Kidney epithelial cell (primary cell): ENCODE data around the gene NANOS1. TPM values are rescaled to one million over a fixed set of nuclear protein-coding genes. Genes with fewer than 3 reads are reported as not detected.

ENCODE experiments used
- DNase-seq: peaks from one replicate; pipeline ENCODE4 v3.0.0-alpha.2; 2010; ENCODE audit warnings: low read depth
- H3K27me3 ChIP-seq: 2 replicates; pipeline ENCODE4 v1.6.0; 2011; ENCODE audit warnings: low read length; ENCODE audit not compliant: control insufficient read depth, insufficient read depth
- H3K36me3 ChIP-seq: 2 replicates; pipeline ENCODE4 v1.5.1; 2011; ENCODE audit warnings: low read length; ENCODE audit not compliant: control insufficient read depth, insufficient read depth
- H3K4me3 ChIP-seq: 2 replicates; pipeline ENCODE4 v1.5.1; 2011; ENCODE audit warnings: low read depth, mild to moderate bottlenecking, control low read depth, low read length
- CTCF ChIP-seq: IDR thresholded peaks from 2 replicates; pipeline ENCODE4 v1.5.1; 2011; ENCODE audit warnings: mild to moderate bottlenecking, moderate library complexity, low read length, control low read depth, inconsistent platforms; ENCODE audit not compliant: insufficient read depth, poor library complexity, severe bottlenecking
- total RNA-seq: library from RNA; depleted of rRNA; stranded (reverse); fragments of >200 nt; gene quantifications from 2 replicates; pipeline ENCODE4 v1.2.3, GENCODE V29; 2015

NANOS1 gene
- total RNA-seq, 1 donor from 2014 or later: 0.88 TPM

GRCh38 chr10:119051775-119052174 lies 22.3 kb downstream of the NANOS1 start:
- Histone ChIP-seq H3K36me3 (peaks cover 1% of the 10 kb centered on the region), H3K4me3 (no peak overlapping the region), H3K27me3 (no peaks in the 10 kb centered on the region)
- no peak for DNase-seq
- no peak for TF ChIP-seq CTCF

- no peak for TF ChIP-seq CTCF
- Histone ChIP-seq H3K4me3 (no peak overlapping the region), H3K27me3 (no peaks in the 10 kb centered on the region), H3K36me3 (peaks cover 1% of the 10 kb centered on the region)
- no peak for DNase-seq
Measured at GRCh38 chr10:119055472-119055871, 26.0 kb downstream of the NANOS1 start.

GRCh38 chr10:119058010-119058409 lies 28.5 kb downstream of the NANOS1 start:
- H3K4me3 ChIP-seq: no peak overlapping the region
- no peak for DNase-seq
- no peak for TF ChIP-seq CTCF
- H3K36me3 ChIP-seq: peaks cover 1% of the 10 kb centered on the region
- no peaks in the 10 kb centered on the region for H3K27me3 ChIP-seq

- H3K4me3 ChIP-seq: no peak overlapping the region
- H3K36me3 ChIP-seq: no peaks in the 10 kb centered on the region
- no peak for TF ChIP-seq CTCF
- no peaks in the 10 kb centered on the region for H3K27me3 ChIP-seq
- DNase-seq: no peak
Measured at GRCh38 chr10:119059557-119059956, 30.0 kb downstream of the NANOS1 start.

GRCh38 chr10:119060107-119060506 lies 30.6 kb downstream of the NANOS1 start:
- Histone ChIP-seq H3K36me3 (no peaks in the 10 kb centered on the region), H3K4me3 (no peak overlapping the region), H3K27me3 (no peaks in the 10 kb centered on the region)
- no peak for TF ChIP-seq CTCF
- no peak for DNase-seq

- no peak for TF ChIP-seq CTCF
- no peaks in the 10 kb centered on the region for H3K36me3 ChIP-seq
- DNase-seq: no peak
- no peak overlapping the region for H3K4me3 ChIP-seq
- H3K27me3 ChIP-seq: no peaks in the 10 kb centered on the region
Measured at GRCh38 chr10:119061352-119061751, 31.8 kb downstream of the NANOS1 start.
